Brain pericyte (primary cell): ENCODE measurements around the gene MAP3K12.
A peak's percentile ranks its signal among the peaks of the same experiment; 100 is the strongest.
"Not testable (repeated sequence)": the region's sequence is repeated elsewhere in the genome, so short reads cannot be mapped to it uniquely, and the experiment has no call there.

ENCODE experiments used
- DNase-seq: peaks from one replicate; pipeline ENCODE4 v3.0.0-alpha.2; 2012; ENCODE audit warnings: low read depth, low spot score

The MAP3K12 gene

DNA sequence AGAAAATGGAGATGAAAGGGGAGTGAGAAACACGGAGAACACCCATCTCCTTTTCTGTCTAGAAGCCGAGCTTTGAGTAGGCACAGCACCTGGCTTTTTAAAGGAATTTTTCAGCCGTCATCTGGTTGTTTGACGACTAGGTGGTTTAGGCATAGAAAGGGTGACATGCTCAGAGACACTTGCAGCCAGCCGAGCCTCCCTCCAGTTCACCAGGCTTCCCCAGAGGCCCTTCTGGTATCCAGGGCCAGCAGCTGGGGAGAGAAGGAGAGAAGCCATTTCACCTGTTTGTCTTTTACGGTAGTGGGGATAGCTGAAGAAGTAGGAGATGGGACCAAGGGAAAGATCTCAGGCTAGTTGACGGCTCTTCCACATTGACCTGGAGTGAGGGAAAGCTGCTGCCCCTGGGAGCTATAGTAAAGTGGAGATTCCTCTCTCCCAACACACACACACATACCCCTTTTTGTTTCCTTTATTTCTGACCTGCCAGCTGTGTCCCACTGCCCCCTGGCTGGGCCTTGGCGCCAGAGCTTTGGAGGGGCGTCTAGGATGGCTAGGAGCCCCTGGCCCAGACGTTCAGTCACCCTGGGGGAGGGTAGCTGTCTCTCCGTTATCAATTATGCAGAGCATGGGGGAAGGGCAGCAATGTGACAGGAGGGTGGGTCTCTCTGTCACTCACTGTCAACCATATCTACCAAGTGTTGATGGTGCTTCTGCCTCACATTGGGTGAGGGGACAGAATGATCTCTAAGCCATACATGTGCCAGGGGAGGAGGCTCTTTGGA is 5.5 kb downstream of the MAP3K12 start:
- no peak for DNase-seq

DNA sequence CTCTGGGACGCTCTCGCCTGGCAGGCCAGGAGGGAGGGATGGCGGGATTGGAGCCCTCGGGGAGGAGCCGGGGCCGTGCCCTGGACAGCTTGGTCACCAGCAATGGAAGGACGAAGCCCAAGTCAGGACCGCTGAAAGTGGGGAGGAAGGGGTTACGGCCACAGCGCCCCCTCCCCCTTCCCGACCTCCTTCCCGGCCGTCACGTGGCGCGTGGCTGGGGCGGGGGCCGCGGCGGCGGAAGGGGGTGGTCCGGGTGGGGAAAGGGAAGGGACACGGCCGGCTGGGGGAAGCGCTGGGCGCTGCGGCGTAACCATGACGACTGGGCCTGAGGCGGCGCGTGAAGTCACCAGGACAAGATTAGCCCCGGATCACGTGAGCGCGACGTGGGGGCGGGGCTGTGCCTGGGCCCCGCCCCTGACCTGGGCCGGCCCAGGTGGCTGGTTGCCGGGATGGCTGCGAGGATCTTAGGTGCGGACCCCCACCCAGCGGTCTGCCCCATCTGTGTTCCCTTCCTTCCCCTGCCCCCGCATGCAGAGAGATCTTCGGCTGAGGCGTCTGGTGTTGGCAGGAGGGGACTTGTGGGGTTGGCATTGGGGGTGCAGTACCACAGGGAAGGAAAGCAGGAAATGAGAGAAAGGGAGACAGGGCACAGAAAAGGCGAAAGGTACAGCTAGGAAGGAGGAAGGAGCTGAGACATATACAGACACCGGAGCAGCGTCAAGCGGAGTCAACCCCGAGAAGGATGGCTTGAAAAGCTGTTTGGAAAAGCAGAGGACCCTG is 6.2 kb downstream of the MAP3K12 start:
- DNase-seq, result peak; percentile 62

DNA sequence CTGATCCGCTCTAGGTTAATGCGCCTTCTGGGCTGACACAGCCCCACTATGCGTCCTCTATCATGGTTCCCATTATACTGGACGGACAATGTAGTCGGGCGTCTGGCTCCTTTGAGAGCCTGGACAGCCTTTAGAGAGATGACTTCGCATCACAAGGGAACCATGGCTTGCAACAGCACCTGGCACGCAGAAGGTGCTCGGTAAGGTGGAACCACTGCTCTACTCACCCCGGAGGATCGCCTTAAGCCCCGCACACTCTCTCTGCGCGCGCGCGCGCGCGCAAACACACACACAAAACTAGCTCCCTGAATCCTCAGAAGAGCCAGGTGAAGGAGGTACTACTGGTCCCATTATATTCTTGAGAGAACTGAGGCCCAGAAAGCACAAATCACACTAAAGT is 7.1 kb downstream of the MAP3K12 start:
- no peak for DNase-seq

DNA sequence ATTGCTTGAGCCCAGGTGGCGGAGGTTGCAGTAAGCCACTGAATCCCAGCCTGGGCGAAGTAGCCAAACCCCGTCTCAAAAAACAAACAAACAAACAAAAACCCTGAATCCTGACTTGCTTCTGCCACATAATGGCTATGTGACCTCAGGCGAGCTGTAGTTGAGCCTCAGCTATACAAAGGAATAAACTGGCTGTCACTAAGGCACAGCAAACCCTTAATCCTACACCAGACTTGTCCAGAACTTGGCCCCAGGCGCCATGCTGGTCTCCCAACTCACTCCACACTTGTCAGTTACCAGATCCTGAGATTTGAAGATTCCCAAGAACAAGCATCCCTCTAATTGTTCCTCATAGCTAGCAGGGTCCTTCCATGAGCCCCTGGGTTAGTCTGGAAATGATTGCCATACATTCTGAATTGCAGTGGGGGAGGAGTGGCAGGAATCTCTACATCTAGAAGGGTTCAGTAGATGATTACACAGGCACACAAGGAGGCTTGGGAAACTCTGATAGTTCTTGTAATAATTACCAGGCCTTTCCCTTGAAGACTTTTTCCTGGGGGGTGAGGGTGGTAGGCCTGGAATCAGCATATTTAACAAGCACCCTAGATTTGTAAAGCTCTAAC is 9.9 kb downstream of the MAP3K12 start:
- DNase-seq, result no peak

DNA sequence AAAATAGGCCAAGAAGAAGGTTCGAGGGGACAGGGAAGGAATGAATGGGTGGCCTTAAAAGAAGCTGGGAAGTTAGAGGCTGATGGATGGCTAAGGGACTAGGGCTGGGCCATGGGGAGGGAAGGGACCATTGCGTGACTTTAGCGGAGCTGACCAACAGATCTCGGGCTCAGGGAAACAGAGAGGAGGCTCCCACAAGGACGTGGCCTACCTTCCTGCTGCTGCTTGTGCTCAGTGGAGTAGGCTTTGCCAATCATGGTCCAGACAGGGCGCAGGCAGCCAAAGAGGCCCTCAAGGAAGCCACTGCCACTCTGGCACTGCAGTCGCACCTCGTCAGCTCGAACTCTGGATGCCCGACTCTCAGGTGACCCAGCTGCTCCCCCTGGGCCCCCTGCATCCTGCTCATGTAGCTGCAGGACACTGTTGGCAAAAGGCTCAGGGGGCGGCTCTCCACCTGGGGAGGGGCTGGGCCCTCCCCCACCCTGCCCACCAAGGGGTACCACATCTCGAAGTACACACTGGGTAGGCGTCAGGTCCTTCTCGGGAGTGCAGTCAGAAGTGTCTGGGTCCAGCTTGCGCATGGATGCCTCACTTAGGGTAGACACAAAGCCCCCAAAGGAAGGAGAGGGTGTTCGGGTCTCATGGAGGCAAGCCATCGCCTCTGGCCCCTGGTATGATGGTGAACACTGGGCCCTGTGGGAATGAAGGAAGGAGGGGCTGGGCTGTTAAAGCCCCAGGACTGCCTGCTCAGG is 12.3 kb downstream of the MAP3K12 start:
- no peak for DNase-seq

DNA sequence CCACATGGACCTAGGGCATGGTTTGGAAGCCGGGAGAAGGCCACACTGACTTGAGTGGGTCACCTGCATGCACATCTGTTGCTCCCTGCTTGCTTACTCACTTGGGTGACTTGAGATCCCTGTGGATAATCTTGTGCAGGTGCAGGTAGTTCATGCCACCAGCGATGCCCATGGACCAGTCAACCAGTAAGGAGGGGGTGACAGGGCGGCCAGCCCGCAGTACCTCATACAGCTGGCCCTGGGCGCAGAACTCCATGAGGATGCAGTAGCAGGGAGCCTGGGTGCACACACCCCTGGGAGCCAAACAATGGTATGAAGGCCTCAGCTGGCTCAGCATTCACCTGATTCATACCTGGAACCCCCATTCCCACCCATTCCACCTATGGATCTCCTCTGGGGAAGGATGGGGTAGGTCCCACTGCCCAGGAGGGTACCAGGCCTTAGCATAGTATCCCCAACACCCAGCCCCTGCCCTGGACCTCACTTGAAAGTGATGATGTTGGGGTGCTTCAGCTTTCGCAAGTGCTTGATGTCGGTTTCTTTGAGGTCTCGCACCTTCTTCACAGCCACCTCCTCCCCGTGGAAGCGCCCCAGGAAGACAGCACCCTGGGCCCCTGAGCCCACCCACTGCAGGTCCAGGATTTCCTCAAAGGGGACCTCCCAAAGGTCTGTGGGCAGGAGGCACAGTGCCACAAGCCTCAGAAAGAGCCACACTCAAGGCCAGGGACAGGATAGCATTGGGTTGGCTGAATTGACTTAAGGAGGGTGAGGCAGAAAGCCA is 13.1 kb downstream of the MAP3K12 start:
- no peak for DNase-seq

DNA sequence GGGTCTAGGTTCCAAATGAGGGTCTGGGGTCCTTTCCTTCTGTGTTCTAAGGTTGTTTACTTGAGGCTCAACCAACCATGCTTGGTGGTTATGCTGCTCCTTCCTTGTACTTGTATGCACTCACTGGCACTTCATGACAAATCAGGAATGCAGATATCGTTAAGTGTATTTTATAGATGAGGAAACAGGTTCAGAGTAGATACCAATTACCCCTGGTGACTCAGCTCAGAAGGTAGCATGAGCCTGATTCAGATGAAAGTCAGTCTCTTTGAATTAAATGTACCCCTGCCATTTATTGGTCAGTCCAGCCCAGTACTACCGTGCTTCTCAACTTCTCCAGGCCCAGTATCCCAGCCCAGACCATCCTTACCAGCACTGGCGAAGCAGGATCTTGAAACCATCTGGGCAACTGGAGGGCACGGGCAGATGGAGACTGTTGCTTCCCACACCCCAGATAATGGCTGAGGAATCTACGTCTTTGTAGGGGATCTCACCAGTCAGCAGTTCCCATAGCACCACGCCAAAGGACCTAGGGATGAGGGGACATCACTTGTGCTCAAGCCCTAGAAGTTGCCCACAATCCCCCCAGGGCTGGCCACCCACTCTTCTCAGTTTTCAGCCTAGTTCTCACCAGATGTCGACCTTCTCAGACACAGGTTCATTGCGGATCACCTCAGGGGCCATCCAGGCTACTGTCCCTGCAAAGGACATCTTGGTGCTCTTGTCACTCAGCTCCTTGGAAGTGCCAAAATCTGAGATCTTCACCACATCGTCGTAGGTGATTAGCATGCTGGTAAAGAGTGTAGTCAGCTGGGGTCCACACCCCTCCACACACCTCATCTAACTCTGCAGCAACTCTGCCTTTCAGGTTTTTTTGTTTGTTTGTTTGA is 14.3 kb downstream of the MAP3K12 start:
- DNase-seq, result no peak

DNA sequence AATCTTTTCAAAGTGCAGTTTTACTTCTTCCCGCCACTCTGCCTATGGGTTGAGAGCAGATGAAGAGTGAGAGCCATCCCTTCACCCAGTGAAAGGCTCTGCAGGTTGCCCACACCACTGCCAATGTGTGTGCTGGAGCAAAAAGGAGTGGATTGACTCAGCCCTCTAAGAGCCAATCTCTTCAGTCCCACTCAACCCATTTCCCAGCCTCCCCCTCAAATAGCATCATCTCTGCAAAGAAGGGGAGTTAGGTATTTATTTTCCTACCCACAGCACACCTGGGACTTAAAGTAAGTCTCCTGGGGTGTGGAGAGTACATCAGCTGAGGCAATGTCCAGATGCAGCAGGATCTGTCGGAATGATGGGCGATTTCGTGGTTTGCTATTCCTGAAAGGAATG is 15.3 kb downstream of the MAP3K12 start:
- no peak for DNase-seq

DNA sequence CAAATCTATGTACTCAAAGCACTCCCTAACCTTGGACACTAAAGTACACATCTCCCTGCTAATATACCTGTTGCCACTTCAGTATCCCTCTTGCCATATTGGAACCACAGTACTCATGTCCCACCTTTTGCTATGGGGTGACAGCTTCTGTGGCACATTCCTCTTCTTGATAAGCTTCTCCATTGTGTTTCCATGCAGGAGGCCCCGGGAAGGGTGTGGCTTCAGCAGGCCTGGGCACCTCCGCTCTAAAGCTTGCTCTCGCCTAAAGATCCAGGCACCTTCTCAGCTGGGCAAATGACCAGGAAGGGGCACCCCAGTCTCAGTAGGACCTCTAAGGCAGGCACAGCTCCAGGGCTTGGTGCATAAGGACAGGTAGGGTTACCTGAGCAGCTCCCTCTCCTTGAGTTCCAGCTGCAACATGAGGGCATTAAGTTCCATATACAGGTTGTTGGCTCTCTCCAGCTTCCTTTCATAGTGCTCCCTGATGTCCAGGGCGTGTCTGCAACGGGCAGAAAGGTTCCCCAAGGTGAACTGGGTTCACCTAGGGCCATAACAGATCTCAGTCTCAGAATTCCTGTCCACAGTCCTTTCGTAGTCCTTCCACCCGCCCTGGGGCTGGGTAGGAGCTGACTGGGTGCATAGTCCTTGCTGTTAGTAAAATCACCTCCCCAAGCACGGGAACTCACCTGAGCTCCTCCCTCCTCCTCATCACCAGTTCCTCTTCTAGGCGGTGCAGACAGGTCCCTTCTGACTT is 15.9 kb downstream of the MAP3K12 start:
- no peak for DNase-seq

DNA sequence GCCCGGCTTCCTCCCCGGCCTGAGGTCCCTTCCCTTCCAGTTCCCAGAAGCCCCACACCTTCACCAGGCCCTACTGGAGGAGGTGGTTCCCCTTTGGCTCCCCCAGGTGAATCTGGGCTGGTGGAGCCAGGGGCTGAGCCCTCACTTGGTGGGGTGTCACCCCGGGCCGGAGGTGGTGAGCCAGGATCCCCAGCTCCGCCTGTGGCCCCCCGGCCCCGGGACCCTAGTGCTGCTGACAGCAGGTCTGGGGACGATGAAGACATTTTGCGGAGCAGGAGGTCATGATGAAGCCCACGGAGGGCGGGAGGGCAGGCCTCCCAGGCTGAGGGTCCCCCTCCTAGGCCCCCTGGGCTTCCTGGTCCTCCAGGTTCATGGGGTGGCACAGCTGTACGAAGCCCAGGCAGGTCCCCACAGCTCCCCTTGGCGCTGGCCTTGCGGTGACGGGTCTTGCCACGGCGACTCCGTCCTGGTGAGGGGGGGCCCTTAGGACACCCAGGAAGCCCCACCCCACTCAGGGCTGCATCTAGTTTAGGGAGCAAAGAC is 16.6 kb downstream of the MAP3K12 start:
- DNase-seq, result no peak

DNA sequence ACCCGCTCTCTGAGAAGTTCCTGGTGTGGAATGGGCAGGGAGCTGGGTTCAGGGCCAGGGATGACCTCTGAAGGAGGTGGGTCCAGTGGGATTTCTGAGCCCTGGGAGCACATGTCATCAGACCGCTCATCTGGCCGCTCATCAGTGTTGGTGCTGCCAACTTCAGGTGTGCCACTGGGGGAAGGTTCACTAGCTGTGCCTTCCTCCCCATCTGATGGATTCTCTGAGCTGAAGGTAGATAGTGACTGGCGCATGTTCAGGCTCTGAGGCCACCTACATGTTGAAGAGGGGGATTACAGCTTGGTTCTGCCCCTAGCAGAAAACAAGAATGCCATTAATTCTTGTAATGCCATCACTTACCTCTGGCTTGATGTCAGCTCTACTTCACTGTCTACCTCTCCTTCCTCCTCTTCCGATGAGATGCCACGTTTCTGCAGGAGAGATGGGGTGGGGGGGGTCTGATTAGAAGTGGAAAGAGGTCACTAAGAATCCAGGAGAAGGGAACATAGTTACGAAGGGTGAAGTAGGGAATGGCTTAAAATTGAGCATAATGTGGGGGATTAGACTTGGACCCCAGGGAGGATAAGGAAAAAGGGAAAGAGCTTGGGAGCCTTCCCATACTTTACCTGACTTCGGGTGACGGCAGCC is 17.2 kb downstream of the MAP3K12 start:
- DNase-seq, result no peak

DNA sequence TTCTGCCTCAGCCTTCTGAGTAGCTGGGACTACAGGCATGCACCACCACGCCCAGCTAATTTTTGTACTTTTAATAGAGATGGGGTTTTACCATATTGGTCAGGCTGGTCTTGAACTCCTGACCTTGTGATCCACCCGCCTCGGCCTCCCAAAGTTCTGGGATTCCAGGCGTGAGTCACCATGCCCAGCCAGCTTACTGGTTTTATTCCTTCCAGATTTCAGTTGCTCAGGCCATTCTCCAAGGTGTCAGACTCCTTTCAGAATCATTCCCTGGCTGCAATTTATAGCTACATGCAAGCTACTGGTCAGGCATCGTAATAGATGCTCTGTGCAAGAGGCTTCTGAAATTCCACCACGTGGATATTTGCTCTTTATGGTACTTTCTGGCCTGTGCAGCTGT is 17.8 kb downstream of the MAP3K12 start:
- not testable (repeated sequence) for DNase-seq

DNA sequence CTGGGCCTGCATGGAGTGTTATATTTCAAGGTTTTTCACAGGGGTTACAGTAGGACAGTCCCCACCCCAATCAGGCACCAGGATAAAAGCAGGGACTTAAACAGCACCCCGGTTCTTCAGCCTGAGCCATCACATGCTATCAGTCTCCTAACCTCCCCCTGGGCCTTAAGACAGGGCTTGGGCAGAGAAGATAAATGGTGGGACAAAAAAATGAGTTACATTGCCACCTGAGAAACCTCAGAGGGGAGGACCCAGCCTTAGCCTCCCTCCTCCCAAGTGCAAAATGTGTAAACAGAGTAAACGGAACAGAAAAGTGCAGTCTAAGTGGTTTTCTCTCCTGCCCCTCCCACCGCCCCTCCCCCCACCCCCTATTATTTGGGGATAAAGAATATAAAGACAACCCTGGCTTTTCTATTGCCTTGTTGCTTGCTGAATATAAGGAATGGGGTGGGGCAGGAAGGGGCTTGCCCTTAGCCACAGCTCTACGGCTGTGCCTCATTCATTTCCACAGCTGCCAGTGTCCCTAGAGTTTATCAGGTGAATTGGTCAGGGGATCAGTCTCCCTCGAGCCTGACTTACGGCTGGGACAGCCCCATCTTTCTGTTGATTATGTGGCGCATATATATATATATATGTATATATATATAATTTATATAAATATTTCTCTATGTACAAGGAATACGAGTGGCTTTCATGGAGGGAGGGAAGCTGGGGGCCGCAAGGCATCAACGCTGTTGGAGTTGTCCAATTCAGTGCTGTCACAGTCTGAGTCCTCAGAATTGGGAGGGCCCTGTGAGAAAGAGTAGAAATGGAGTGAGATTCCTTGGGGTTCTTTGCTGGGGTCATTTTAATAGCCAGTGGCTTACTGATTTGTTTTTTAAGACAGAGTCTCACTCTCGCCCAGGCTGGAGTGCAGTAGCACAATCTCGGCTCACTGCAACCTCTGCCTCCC is 18.5 kb downstream of the MAP3K12 start:
- DNase-seq, result no peak

DNA sequence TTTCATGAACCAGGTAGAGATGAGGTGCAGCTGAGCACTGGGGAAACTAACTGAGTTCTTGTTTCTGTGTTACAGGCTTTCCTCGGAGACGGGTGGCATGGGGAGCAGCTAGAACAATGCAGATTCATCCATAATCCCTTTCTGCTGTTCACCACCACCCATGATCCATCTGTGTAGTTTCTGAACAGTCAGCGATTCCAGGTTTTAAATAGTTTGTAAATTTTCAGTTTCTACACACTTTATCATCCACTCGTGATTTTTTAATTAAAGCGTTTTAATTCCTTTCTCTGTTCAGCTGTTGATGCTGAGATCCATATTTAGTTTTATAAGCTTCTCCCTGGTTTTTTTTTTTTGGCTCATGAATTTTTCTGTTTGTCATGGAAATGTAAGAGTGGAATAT is 19.9 kb downstream of the MAP3K12 start:
- no peak for DNase-seq

DNA sequence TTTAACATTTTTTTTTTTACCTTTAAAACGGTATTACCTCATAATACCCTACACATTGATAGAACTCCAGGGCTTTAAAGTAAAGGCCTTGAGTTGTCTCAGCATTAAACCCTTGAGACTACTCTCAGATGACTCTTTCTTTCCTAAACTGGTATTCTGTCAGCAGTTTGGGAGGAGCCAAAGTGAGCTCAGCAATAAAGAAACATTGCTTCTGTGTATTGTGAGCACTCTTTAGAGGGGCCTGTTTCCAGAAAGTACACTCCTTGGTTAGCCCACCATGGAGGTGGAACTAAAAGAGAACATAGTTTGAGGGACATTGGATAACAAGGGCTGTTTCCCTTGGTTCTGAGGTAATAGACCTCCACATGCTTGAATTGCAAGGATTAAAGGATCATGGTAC is 20.4 kb downstream of the MAP3K12 start:
- no peak for DNase-seq

DNA sequence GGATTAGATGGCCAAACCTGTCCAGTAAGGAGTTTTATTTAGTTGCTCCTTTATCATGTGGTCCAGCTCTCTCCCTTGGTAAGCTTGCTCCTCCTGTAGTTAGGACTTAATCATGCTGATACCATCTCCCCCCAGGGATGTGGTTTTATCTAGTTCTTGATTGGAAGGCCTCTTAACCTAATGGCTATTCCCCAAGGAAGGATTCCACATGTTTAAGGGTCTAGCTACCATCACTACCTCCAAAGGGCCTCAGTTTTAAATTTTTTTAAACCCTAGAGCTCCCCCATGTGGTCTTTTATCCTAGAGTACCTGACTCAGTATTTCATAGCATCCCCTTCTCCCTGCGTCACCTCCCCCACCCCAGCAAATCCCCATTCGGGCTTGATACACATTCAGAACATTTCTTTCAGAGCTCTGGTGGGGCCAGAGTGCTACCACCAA is 22.5 kb downstream of the MAP3K12 start:
- DNase-seq, result no peak

DNA sequence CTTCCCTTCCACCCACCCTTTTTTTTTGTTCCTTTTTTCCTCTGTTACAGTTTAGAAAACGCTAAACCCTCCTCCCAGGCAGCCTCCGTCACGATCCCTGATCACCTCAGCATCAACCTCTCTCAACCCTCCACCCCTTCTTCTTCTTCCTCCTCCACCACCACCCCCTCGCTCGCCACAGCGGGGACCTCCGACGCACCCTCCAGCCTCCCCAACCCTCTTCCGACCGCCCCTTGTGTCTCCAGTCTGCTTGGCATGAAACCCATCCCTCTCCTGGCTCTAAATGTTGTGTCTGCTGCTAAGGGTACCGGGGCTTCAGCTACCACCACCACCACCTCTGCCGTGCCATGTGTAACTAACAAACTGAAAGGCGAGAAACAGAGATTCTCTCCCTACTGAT is 24.4 kb downstream of the MAP3K12 start:
- DNase-seq, result no peak
